ENCODE data around the gene NR2C2AP. TPM values are rescaled to one million over a fixed set of nuclear protein-coding genes. Genes with fewer than 3 reads are reported as not detected.
A peak's percentile ranks its signal among the peaks of the same experiment; 100 is the strongest.

The NR2C2AP gene
- total RNA-seq, 2 experiments from 2014 or later, result 37.8 to 40.0 TPM

DNA sequence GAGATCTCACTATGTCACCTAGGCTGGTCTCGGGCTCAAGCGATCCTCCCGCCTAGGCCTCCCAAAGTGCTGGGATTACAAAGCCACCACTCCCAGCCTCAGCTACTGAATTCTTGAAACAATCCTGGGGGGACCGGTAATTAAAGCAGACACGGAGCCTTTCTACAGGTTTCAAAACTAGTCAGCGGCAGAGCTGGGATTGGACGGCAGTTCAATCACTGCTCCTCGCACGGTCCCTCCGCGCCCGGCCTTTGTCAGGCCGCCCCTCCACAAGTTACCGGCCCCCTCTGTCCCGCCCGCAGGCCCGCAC lies 11.5 kb downstream of the NR2C2AP start:
- peak overlapping the region; percentile 93 for H3K4me3 Mint-ChIP-seq
- intact Hi-C loops (cut with micrococcal nuclease), result no loop called here
- POLR2A ChIA-PET, result interaction anchor here (0.6 to 3.4 kb wide), 8 partner anchors 11 to 432 kb away, joined by 3 to 40 read pairs (median 4); partner anchors contain the start of gene NR2C2AP
- TF ChIP-seq, protein P1, sequence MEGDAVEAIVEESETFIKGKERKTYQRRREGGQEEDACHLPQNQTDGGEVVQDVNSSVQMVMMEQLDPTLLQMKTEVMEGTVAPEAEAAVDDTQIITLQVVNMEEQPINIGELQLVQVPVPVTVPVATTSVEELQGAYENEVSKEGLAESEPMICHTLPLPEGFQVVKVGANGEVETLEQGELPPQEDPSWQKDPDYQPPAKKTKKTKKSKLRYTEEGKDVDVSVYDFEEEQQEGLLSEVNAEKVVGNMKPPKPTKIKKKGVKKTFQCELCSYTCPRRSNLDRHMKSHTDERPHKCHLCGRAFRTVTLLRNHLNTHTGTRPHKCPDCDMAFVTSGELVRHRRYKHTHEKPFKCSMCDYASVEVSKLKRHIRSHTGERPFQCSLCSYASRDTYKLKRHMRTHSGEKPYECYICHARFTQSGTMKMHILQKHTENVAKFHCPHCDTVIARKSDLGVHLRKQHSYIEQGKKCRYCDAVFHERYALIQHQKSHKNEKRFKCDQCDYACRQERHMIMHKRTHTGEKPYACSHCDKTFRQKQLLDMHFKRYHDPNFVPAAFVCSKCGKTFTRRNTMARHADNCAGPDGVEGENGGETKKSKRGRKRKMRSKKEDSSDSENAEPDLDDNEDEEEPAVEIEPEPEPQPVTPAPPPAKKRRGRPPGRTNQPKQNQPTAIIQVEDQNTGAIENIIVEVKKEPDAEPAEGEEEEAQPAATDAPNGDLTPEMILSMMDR (IDR thresholded peaks at IDR 0.05), result no peak
- CTCF ChIA-PET, result interaction anchor here (0.8 to 3.0 kb wide), 7 partner anchors 17 to 172 kb away, joined by 3 to 18 read pairs (median 4); no protein-coding TSS in a partner anchor
- no peaks in the 10 kb centered on the region for H3K27me3 Mint-ChIP-seq
- DNase-seq (no peak), ATAC-seq (no peak)
- H3K27ac Mint-ChIP-seq, result peak overlapping the region; percentile 97
- H3K36me3 Mint-ChIP-seq (ENCODE audit: low read depth), result peaks cover 14% of the 10 kb centered on the region
- H3K9me3 Mint-ChIP-seq, result peaks cover 2% of the 10 kb centered on the region
- H3K4me1 Mint-ChIP-seq (ENCODE audit: low read depth), result peaks cover 34% of the 10 kb centered on the region

DNA sequence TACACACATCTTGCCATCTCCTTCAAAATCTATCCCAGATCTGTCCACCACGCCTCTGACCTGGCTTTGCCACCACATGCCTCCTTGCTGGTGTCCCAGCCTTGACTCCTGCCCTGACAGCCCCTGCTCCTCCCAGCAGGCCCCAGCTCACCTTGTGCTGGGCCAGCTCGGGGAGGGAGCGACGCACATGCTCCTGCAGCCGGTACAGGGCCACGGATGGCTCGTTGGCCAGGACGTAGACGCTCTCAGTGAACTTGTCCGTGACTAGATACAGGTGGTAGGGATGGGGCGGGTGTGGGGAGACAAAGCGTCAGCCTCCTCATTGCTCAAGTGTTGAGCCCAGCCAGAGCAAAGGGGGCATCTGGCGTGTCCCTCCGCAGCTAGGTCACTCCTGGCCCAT lies 16.5 kb downstream of the NR2C2AP start:
- CTCF ChIA-PET, result interaction anchor here (4.1 kb wide), 1 partner anchor 12 kb away, joined by 23 read pairs; no protein-coding TSS in a partner anchor
- Mint-ChIP-seq H3K4me1 (ENCODE audit: low read depth) (peaks cover 25% of the 10 kb centered on the region), H3K4me3 (no peak overlapping the region), H3K27ac (no peak overlapping the region), H3K9me3 (peaks cover 6% of the 10 kb centered on the region), H3K27me3 (no peaks in the 10 kb centered on the region), H3K36me3 (ENCODE audit: low read depth) (peaks cover 20% of the 10 kb centered on the region)
- DNase-seq (no peak), ATAC-seq (no peak)
- TF ChIP-seq, protein P1 (IDR thresholded peaks at IDR 0.05), result no peak
- intact Hi-C loops (cut with micrococcal nuclease), result no loop called here
- POLR2A ChIA-PET, result no interaction called here

DNA sequence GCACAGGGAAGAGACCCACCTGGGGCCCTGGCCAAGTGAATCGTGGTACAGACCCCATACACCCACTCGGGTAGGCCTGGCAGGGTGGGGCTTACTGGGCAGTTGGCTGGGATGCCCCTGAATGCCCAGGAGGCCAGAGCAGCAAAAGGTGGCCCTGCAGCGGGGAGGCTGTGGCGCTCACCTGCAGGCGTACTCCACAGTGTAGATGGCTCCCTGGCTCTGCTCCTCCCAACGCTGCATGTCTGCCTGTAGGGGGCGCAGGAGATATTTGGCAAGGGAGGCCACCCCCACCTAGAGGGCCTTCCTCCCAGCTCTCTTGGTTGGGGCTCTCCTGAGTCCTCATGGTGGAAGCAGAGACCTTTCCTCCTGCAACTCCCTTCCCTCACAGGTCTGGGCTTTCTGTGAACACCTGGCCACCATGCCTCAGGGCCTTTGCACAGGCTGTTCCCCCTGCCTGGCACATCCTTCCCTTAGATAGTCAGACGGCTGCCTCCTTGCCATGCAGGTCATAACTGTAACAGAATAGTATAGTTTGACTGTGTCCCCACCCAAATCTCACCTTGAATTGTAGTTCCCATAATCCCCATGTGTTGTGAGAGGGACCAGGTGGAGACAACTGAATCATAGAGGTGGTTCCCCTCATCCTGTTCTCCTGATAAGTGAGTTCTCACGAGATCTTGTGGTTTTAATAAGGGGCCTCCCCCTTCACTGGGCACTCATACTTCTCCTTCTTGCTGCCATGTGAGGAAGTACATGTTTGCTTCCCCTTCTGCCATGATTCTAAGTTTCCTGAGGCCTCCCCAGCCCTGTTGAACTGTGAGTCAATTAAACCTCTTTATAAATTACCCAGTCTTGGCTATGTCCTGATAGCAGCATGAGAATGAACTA lies 17.1 kb downstream of the NR2C2AP start:
- Mint-ChIP-seq H3K36me3 (ENCODE audit: low read depth) (peaks cover 23% of the 10 kb centered on the region), H3K4me1 (ENCODE audit: low read depth) (peaks cover 25% of the 10 kb centered on the region), H3K4me3 (no peak overlapping the region), H3K27me3 (no peaks in the 10 kb centered on the region), H3K9me3 (peaks cover 6% of the 10 kb centered on the region), H3K27ac (no peak overlapping the region)
- CTCF ChIA-PET, result interaction anchor here (1.0 to 4.1 kb wide), 4 partner anchors 11 to 40 kb away, joined by 3 to 23 read pairs (median 6); partner anchors contain the start of gene NR2C2AP
- DNase-seq, result peak; percentile 64
- TF ChIP-seq, protein P1 (IDR thresholded peaks at IDR 0.05), result peak; percentile 63
- intact Hi-C loops (cut with micrococcal nuclease), result no loop called here
- ATAC-seq, result peak; percentile 92
- POLR2A ChIA-PET, result no interaction called here

DNA sequence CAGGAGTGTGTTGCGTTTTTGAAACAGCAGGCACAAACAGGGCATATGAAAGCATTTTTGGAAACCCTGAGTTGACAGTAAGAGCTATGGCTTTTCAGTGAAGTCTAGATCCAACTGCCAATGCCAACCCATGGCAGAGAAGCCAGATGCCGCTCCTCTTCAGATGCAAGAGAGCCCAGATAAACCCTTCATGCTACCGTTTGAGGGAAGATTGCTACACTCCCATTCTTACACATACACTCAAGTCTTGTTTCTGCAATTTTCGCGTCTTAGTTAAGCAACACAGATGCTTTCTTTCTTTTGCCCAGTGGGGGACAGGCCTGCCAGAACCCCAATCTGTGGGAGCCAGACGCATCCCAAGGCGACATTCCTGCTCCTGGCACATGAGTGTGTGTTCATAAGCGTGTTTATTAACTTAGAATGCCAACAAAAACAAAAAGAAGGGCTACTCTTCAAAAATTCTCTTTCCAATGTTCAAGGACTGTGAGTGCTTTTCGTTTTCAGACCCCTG lies 21.7 kb downstream of the NR2C2AP start:
- no peak overlapping the region for H3K27ac Mint-ChIP-seq
- no peaks in the 10 kb centered on the region for H3K27me3 Mint-ChIP-seq
- H3K9me3 Mint-ChIP-seq, result peaks cover 2% of the 10 kb centered on the region
- POLR2A ChIA-PET, result no interaction called here
- DNase-seq (no peak), ATAC-seq (no peak)
- CTCF ChIA-PET, result no interaction called here
- intact Hi-C loops (cut with micrococcal nuclease), result no loop called here
- peaks cover 6% of the 10 kb centered on the region for H3K4me1 Mint-ChIP-seq (ENCODE audit: low read depth)
- TF ChIP-seq, protein P1 (IDR thresholded peaks at IDR 0.05), result no peak
- peaks cover 24% of the 10 kb centered on the region for H3K36me3 Mint-ChIP-seq (ENCODE audit: low read depth)
- H3K4me3 Mint-ChIP-seq, result no peak overlapping the region
